Measurements from ENCODE around the gene KCNT1.

KCNT1 gene

GRCh38 chr9:135771401-135772051, 69.5 kb downstream of the KCNT1 start:
- no CpG with 5 or more reads among the region's 21 CpGs for WGBS, 2 donors (ENCODE audit: extremely low coverage in 2 of 2, insufficient read length in 2 of 2, insufficient replicate concordance in 1 of 2)
- H3K4me3 ChIP-seq (ENCODE audit: low read length in 2 of 2): no peak overlapping the region

GRCh38 chr9:135772056-135772646, 70.2 kb downstream of the KCNT1 start:
- Histone ChIP-seq H2AK5ac (ENCODE audit: low read depth, low read length) (peak overlapping the region; percentile 95), H2AFZ (ENCODE audit: low read length) (no peak overlapping the region), H3K9me3 (replicated peaks in 1 of 2; ENCODE audit: control insufficient read depth in 2 of 2, insufficient read depth in 1 of 2, low read depth in 1 of 2, low read length in 2 of 2) (peaks cover 0 to 4% of the 10 kb centered on the region in 2 donors), H2BK5ac (ENCODE audit: low read length) (peak overlapping the region; percentile 66), H3K4me3 (ENCODE audit: low read length in 2 of 2) (no peak overlapping the region), H4K91ac (ENCODE audit: low read depth, low read length, poor library complexity) (no peak overlapping the region), H3K14ac (ENCODE audit: low read length) (peak overlapping the region; percentile 75), H3K79me1 (ENCODE audit: low read depth, low read length) (peaks cover 11% of the 10 kb centered on the region), H4K8ac (ENCODE audit: low read depth, low read length) (peak overlapping the region; percentile 43), H3K4ac (ENCODE audit: low read length) (no peak overlapping the region), H3K23ac (ENCODE audit: low read depth, low read length, poor library complexity) (peak overlapping the region; percentile 73), H3K36me3 (replicated peaks in 1 of 2; ENCODE audit: control insufficient read depth in 2 of 2, insufficient read depth in 2 of 2, low read length in 2 of 2) (no peaks in the 10 kb centered on the region), H3K27ac (replicated peaks; ENCODE audit: low read length) (no peak overlapping the region), H3K27me3 (ENCODE audit: control insufficient read depth in 3 of 3, insufficient read depth in 3 of 3, low read depth in 1 of 3, low read length in 3 of 3) (peaks cover 0 to 3% (median 0%) of the 10 kb centered on the region in 3 experiments), H2BK120ac (ENCODE audit: low read depth, low read length) (no peak overlapping the region), H3K18ac (ENCODE audit: low read length) (peak overlapping the region; percentile 87), H3K4me2 (ENCODE audit: insufficient read depth, low read length, poor library complexity, severe bottlenecking) (no peak overlapping the region), H2BK15ac (ENCODE audit: low read length) (peak overlapping the region; percentile 58), H2BK12ac (ENCODE audit: low read length) (peak overlapping the region; percentile 82), H3K4me1 (ENCODE audit: control insufficient read depth in 2 of 2, insufficient read depth in 1 of 2, low read depth in 1 of 2, low read length in 2 of 2) (peaks cover 0 to 16% of the 10 kb centered on the region in 2 donors), H3K9ac (ENCODE audit: low read depth, low read length, poor library complexity) (peak overlapping the region; percentile 70)
- DNase-seq (ENCODE audit: low spot score): no peak
- WGBS, 2 donors (ENCODE audit: extremely low coverage in 2 of 2, insufficient read length in 2 of 2, insufficient replicate concordance in 1 of 2): no CpG with 5 or more reads among the region's 13 CpGs

More at GRCh38 chr9:135771401-135772051, 69.5 kb downstream of the KCNT1 start:
- peak overlapping the region; percentile 88 for H2AK5ac ChIP-seq (ENCODE audit: low read depth, low read length)
- no peak overlapping the region for H2AFZ ChIP-seq (ENCODE audit: low read length)
- H3K4me2 ChIP-seq (ENCODE audit: insufficient read depth, low read length, poor library complexity, severe bottlenecking): no peak overlapping the region
- H3K9ac ChIP-seq (ENCODE audit: low read depth, low read length, poor library complexity): peak overlapping the region; percentile 44
- no peak overlapping the region for H3K27ac ChIP-seq (replicated peaks; ENCODE audit: low read length)
- no peaks in the 10 kb centered on the region for H3K36me3 ChIP-seq (replicated peaks in 1 of 2; ENCODE audit: control insufficient read depth in 2 of 2, insufficient read depth in 2 of 2, low read length in 2 of 2)
- H2BK120ac ChIP-seq (ENCODE audit: low read depth, low read length): no peak overlapping the region
- H2BK12ac ChIP-seq (ENCODE audit: low read length): peak overlapping the region; percentile 82
- H2BK15ac ChIP-seq (ENCODE audit: low read length): peak overlapping the region; percentile 58
- peak overlapping the region; percentile 14 for H3K14ac ChIP-seq (ENCODE audit: low read length)
- peaks cover 0 to 16% of the 10 kb centered on the region in 2 donors for H3K4me1 ChIP-seq (ENCODE audit: control insufficient read depth in 2 of 2, insufficient read depth in 1 of 2, low read depth in 1 of 2, low read length in 2 of 2)
- peak overlapping the region; percentile 80 for H3K23ac ChIP-seq (ENCODE audit: low read depth, low read length, poor library complexity)
- DNase-seq (ENCODE audit: low spot score): no peak
- H3K9me3 ChIP-seq (replicated peaks in 1 of 2; ENCODE audit: control insufficient read depth in 2 of 2, insufficient read depth in 1 of 2, low read depth in 1 of 2, low read length in 2 of 2): peaks cover 0 to 4% of the 10 kb centered on the region in 2 donors
- peak overlapping the region; percentile 87 for H3K18ac ChIP-seq (ENCODE audit: low read length)
- peaks cover 11% of the 10 kb centered on the region for H3K79me1 ChIP-seq (ENCODE audit: low read depth, low read length)
- no peak overlapping the region for H2BK5ac ChIP-seq (ENCODE audit: low read length)
- no peak overlapping the region for H4K91ac ChIP-seq (ENCODE audit: low read depth, low read length, poor library complexity)
- no peak overlapping the region for H3K4ac ChIP-seq (ENCODE audit: low read length)
- H3K27me3 ChIP-seq (ENCODE audit: control insufficient read depth in 3 of 3, insufficient read depth in 3 of 3, low read depth in 1 of 3, low read length in 3 of 3): peaks cover 0 to 3% (median 0%) of the 10 kb centered on the region in 3 experiments
- H4K8ac ChIP-seq (ENCODE audit: low read depth, low read length): no peak overlapping the region

- peak overlapping the region; percentile 87 for H3K18ac ChIP-seq (ENCODE audit: low read length)
- peak overlapping the region; percentile 99 for H3K14ac ChIP-seq (ENCODE audit: low read length)
- peak overlapping the region; percentile 91 for H2BK15ac ChIP-seq (ENCODE audit: low read length)
- peak overlapping the region; percentile 77 for H3K9ac ChIP-seq (ENCODE audit: low read depth, low read length, poor library complexity)
- peaks cover 8% of the 10 kb centered on the region for H3K79me1 ChIP-seq (ENCODE audit: low read depth, low read length)
- no peaks in the 10 kb centered on the region for H3K36me3 ChIP-seq (replicated peaks in 1 of 2; ENCODE audit: control insufficient read depth in 2 of 2, insufficient read depth in 2 of 2, low read length in 2 of 2)
- H3K4me1 ChIP-seq (ENCODE audit: control insufficient read depth in 2 of 2, insufficient read depth in 1 of 2, low read depth in 1 of 2, low read length in 2 of 2): peaks cover 0 to 16% of the 10 kb centered on the region in 2 donors
- peaks cover 0 to 3% (median 0%) of the 10 kb centered on the region in 3 experiments for H3K27me3 ChIP-seq (ENCODE audit: control insufficient read depth in 3 of 3, insufficient read depth in 3 of 3, low read depth in 1 of 3, low read length in 3 of 3)
- peak overlapping the region; percentile 89 for H3K4ac ChIP-seq (ENCODE audit: low read length)
- peak overlapping the region; percentile 43 for H4K8ac ChIP-seq (ENCODE audit: low read depth, low read length)
- H4K91ac ChIP-seq (ENCODE audit: low read depth, low read length, poor library complexity): peak overlapping the region; percentile 72
- peak overlapping the region; percentile 66 for H2BK5ac ChIP-seq (ENCODE audit: low read length)
- H3K23ac ChIP-seq (ENCODE audit: low read depth, low read length, poor library complexity): peak overlapping the region; percentile 73
- H3K9me3 ChIP-seq (replicated peaks in 1 of 2; ENCODE audit: control insufficient read depth in 2 of 2, insufficient read depth in 1 of 2, low read depth in 1 of 2, low read length in 2 of 2): peaks cover 0 to 4% of the 10 kb centered on the region in 2 donors
- no peak overlapping the region for H3K27ac ChIP-seq (replicated peaks; ENCODE audit: low read length)
- no peak overlapping the region for H2BK12ac ChIP-seq (ENCODE audit: low read length)
- peak overlapping the region; percentile 96 for H2AK5ac ChIP-seq (ENCODE audit: low read depth, low read length)
- DNase-seq (ENCODE audit: low spot score): no peak
- no peak overlapping the region for H3K4me2 ChIP-seq (ENCODE audit: insufficient read depth, low read length, poor library complexity, severe bottlenecking)
- WGBS, 2 donors (ENCODE audit: extremely low coverage in 2 of 2, insufficient read length in 2 of 2, insufficient replicate concordance in 1 of 2): no CpG with 5 or more reads among the region's 36 CpGs
- no peak overlapping the region for H2AFZ ChIP-seq (ENCODE audit: low read length)
- H2BK120ac ChIP-seq (ENCODE audit: low read depth, low read length): no peak overlapping the region
- H3K4me3 ChIP-seq (ENCODE audit: low read length in 2 of 2): no peak overlapping the region
Observed at GRCh38 chr9:135772702-135773493, 70.9 kb downstream of the KCNT1 start.
